Measurements from ENCODE around the gene CNN1. TPM values are rescaled to one million over a fixed set of nuclear protein-coding genes. Genes with fewer than 3 reads are reported as not detected.

The CNN1 gene
- total RNA-seq, 1 experiment from 2014 or later: 15.7 TPM

- H3K79me2 ChIP-seq (ENCODE audit: insufficient read depth, low read length): no peaks in the 10 kb centered on the region
- no peak overlapping the region for H4K8ac ChIP-seq (replicated peaks; ENCODE audit: insufficient read length, low read depth, low read length)
- no peak overlapping the region for H2BK120ac ChIP-seq (ENCODE audit: low read depth, low read length, poor library complexity, severe bottlenecking)
- no peaks in the 10 kb centered on the region for H3K27me3 ChIP-seq (ENCODE audit: insufficient read depth, low read length)
- peaks cover 4% of the 10 kb centered on the region for H3K27me3 Mint-ChIP-seq (ENCODE audit: low read depth)
- H2BK12ac ChIP-seq (ENCODE audit: insufficient read length, low read depth, low read length): no peak overlapping the region
- H3K4me1 Mint-ChIP-seq: peaks cover 2% of the 10 kb centered on the region in 2 experiments; a peak in 1 of 4 replicates
- H4K91ac ChIP-seq (ENCODE audit: insufficient read length, low read depth, low read length): no peak overlapping the region
- no peak overlapping the region for H2AK5ac ChIP-seq (ENCODE audit: insufficient read length, low read length)
- no peaks in the 10 kb centered on the region for H3K4me1 ChIP-seq (ENCODE audit: insufficient read depth, low read length)
- no peak overlapping the region for H3K18ac ChIP-seq (ENCODE audit: insufficient read length, low read depth, low read length)
- H3T11ph ChIP-seq (ENCODE audit: low read length): no peak overlapping the region
- no peak overlapping the region for H3K4me2 ChIP-seq (ENCODE audit: insufficient read depth, insufficient read length, low read length)
- H3K27ac Mint-ChIP-seq: peak overlapping the region in 2 of 3 experiments; percentile 42 to 44; a peak in 1 of 7 replicates
- H3K27ac ChIP-seq (ENCODE audit: insufficient read length, low read depth, low read length): no peak overlapping the region
- no peaks in the 10 kb centered on the region for H4K20me1 ChIP-seq (ENCODE audit: control insufficient read depth, insufficient read depth, insufficient read length)
- no peak overlapping the region for H3K23ac ChIP-seq (ENCODE audit: insufficient read length, low read depth, low read length)
- no peak overlapping the region for H3K56ac ChIP-seq (ENCODE audit: insufficient read length, low read depth, low read length)
- H3K4ac ChIP-seq (ENCODE audit: low read depth, low read length): no peak overlapping the region; the same call in 1 of the 2 replicates
- no peaks in the 10 kb centered on the region for H3K36me3 Mint-ChIP-seq (ENCODE audit: insufficient read depth in 1 of 3, low read depth in 3 of 3)
- H3K9me3 Mint-ChIP-seq: no peaks in the 10 kb centered on the region; a peak in 1 of 5 replicates
- no peak; the same call in 2 of the 3 replicates for TF ChIP-seq CTCF (conservative IDR thresholded peaks at IDR 0.05)
- no peak for DNase-seq
- no CpG with 5 or more reads among the region's 13 CpGs for WGBS (ENCODE audit: extremely low coverage, insufficient read length, low lambda C conversion rate)
- no peak overlapping the region for H2BK20ac ChIP-seq (ENCODE audit: low read depth, low read length, poor library complexity, severe bottlenecking)
- H2BK5ac ChIP-seq (ENCODE audit: insufficient read length, low read length): no peak overlapping the region
- no peaks in the 10 kb centered on the region for H3K9me3 ChIP-seq (ENCODE audit: control insufficient read depth, low read depth, low read length)
- no peaks in the 10 kb centered on the region for H3K79me1 ChIP-seq (ENCODE audit: insufficient read depth, low read depth, low read length, poor library complexity, severe bottlenecking)
- no peak overlapping the region for H3K9ac ChIP-seq (ENCODE audit: extremely low read depth, insufficient read length, low read length)
- H3K4me3 Mint-ChIP-seq: no peak overlapping the region
- no peak overlapping the region for H2BK15ac ChIP-seq (ENCODE audit: low read depth, low read length)
- H4K5ac ChIP-seq (ENCODE audit: insufficient read length, low read depth, low read length): no peak overlapping the region
- no peaks in the 10 kb centered on the region for H3K23me2 ChIP-seq (ENCODE audit: insufficient read length, low read depth, low read length, poor library complexity, severe bottlenecking)
- no peak overlapping the region for H3K14ac ChIP-seq (ENCODE audit: insufficient read depth, low read length)
- H2AFZ ChIP-seq (ENCODE audit: low read length): no peak overlapping the region
Measured at GRCh38 chr19:11587975-11588631, 49.5 kb downstream of the CNN1 start.
